GM15510 (cell line): ENCODE results near the gene COL7A1.

Source experiments
- POLR2A ChIP-seq: IDR thresholded peaks from 3 replicates; pipeline ENCODE4 v1.6.1; 2011; ENCODE audit warnings: borderline replicate concordance; ENCODE audit not compliant: insufficient read length; ENCODE audit errors: extremely low read depth

The COL7A1 gene

GRCh38 chr3:48553361-48553760, 41.8 kb downstream of the COL7A1 start:
- no peak for TF ChIP-seq POLR2A

GRCh38 chr3:48552111-48552951, 42.8 kb downstream of the COL7A1 start:
- no peak for TF ChIP-seq POLR2A

GRCh38 chr3:48548729-48549705, 46.1 kb downstream of the COL7A1 start:
- TF ChIP-seq POLR2A, result no peak

- no peak for TF ChIP-seq POLR2A
Measured at GRCh38 chr3:48548126-48548525, 47.0 kb downstream of the COL7A1 start.

DNA sequence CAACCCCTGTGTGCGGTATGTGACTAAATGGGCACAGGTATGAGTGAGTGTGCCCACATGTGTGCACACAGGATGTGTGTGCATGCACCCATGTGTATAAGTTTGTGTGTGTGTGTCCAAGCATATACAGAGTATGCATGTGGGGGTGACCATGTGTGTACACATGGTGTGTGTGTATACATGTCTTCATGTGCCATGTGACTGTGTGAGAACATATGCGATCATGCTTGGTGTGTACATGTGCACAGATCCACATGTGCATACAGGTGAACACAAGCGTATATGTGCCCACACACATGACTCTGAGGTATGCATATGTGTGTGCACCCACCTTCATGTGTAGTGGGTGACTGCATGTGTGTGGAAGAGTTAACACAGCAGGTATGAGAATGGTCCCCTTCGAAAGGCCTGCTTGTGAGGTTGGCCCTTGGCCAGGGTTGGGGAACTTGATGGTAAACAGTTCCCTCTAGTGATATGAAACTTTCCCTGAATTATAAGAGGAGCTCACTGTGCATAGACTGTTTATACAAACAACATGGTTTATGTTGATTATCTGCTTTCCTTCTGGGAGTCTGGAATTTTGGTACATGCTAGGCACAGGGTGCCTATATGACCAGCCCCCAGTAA, 48.8 kb downstream of the COL7A1 start:
- no peak for TF ChIP-seq POLR2A

DNA sequence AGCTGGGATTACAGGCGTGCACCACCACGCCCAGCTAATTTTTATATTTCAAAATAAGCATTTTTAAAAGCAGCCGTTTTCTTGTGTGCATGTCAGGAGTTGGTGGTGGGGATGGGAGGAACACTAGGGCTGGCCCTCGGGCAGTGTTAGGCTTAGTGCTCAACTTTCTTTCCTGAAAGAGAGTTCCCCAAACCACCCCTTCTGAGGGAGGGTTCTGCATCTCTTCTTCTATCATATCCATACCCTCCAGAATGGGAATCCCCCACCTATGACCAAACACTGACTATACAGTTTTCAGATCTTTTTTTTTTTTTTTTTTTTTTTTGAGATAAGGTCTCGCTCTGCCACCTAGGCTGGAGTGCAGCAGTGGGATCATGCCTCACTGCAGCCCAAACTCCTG, 51.0 kb downstream of the COL7A1 start:
- TF ChIP-seq POLR2A, result no peak

DNA sequence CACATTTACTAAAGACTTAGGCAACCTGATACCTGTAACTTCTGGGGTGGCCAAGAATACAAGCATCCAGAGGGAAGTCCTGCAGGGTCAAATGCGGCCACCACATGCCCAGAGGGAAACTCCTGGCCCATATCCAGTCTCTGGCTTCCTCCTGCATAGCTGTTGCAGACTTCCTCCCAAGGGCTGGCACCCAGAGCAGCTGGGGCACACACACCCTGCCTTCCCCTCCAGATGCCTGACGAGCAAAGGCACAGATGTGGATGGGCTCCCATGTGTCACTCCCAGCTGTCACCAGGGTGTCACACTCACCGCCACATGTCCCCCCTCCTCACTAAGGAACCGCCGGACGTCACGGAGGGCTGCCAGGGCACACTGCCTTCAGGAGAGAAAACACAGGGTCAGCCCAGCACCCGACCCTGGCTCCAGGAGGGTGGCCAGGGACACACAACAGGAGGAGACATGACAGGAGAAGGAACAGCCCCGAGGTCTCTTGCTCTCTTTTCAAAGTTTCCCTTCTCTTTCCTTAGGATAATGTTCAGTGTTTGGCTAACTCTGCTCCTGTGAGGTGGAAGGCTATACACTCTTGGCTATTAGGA, 51.8 kb downstream of the COL7A1 start:
- TF ChIP-seq POLR2A, result no peak

DNA sequence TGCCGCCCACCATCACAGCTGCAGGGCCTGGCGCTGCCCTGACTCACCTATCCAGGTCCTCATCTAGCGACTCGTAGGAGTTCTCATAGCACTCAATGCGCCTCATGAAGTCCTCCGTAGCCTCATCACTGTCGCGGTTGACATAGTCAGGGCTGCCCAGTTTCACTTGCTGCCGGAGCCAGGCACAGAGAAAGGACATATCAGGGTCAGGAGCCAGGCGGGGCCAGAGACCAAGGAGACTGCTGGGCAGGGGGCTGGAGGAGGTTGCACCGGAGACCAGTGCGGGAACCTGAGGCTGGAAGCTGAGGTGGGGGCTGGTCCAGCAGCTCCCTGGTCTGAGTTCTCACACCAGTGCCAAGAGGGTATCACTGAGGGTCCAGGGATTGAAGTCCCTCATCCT, 56.7 kb downstream of the COL7A1 start:
- TF ChIP-seq POLR2A, result no peak

DNA sequence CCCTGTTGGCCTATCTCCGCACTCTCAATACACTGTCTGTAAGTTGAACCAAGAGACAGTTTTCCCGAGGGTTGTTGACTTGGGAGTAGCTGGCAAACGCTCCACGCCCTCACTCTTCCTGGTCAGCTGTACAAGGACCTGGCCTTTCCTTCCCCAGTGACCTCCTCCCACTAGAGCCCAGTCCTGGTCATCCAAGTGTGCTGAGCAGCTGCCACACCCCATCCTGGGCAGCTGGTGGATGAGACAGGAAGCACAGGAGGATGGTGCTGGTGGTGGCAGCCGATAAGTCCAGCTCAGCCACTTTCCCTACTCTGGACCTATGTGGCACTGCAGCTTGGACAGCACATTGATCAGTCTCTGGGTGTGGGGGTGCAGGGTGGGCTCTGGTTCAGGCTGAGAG, 58.3 kb downstream of the COL7A1 start:
- no peak for TF ChIP-seq POLR2A

DNA sequence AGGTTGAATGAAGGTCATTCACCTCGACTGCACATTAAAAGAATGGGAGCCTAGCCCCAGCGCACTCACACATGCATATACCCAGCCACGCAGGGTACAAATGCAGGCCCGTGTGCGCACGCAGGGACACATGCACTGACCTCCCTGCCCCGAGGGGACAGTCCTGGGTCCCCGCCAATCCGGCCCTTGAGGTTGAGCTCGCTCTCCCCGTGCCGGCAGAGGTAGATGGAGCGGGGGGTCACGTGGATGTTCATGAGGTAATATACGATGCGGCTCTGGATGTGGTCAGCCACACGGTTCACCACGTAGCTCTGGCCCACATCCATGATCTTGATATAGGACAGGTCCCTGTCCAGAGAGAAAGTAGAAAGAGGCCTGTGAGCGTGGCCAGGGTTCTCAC, 59.0 kb downstream of the COL7A1 start:
- TF ChIP-seq POLR2A, result no peak

DNA sequence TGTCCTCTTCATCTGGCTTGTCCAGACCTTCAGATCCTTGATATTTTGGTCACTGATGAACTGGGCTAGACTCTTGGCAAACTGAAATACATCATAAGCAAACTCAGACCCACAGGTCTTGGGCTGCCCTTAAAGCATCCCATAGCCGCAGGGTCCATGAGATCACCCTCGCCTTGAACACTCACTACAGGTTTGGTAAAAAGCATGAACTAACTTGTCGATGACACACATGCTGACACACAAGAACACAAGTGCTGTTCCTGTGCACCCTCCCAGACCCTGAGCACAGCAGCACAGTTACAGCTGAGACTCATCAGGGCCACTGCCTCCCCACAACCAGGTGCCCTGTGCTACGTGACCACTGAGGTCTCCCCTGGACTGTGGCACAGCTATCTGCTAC, 59.6 kb downstream of the COL7A1 start:
- TF ChIP-seq POLR2A, result no peak

GRCh38 chr3:48532977-48533337, 62.2 kb downstream of the COL7A1 start:
- no peak for TF ChIP-seq POLR2A

GRCh38 chr3:48532271-48532976, 62.7 kb downstream of the COL7A1 start:
- TF ChIP-seq POLR2A, result no peak

- no peak for TF ChIP-seq POLR2A
Measured at GRCh38 chr3:48528754-48529153, 66.4 kb downstream of the COL7A1 start.
